Spleen (tissue), 11 donors: ENCODE data around the gene GSE1. TPM values are rescaled to one million over a fixed set of nuclear protein-coding genes. Genes with fewer than 3 reads are reported as not detected.

ENCODE experiments used
- DNase-seq: peaks from one replicate; pipeline ENCODE4 v3.0.0-alpha.2; 2020
- H3K27ac ChIP-seq, 8 donors: fragments of 200-600 bp; sonication (generic) in 7 of 8; 1 replicate in 4 of 8; 2 replicates in 4 of 8; pipeline versions ENCODE4 v1.5.0 to v1.8.0; 2016 to 2021; ENCODE audit warnings: inconsistent platforms in 4 of 8, mild to moderate bottlenecking in 4 of 8, moderate library complexity in 1 of 8
- H3K27me3 ChIP-seq, 7 donors: fragments of 200-600 bp; sonication (generic) in 6 of 7; replicated peaks in 1 of 7; 1 replicate in 4 of 7; 2 replicates in 3 of 7; pipeline versions ENCODE4 v1.5.0 to v1.8.0; 2016 to 2021; ENCODE audit warnings: inconsistent platforms in 3 of 7, mild to moderate bottlenecking in 1 of 7
- H3K36me3 ChIP-seq, 6 donors: fragments of 200-600 bp; sonication (generic) in 5 of 6; 1 replicate in 4 of 6; 2 replicates in 2 of 6; pipeline versions ENCODE4 v1.5.0 to v1.8.0; 2016 to 2021; ENCODE audit warnings: inconsistent platforms in 2 of 6
- H3K4me1 ChIP-seq, 6 donors: fragments of 200-600 bp; sonication (generic) in 5 of 6; 1 replicate in 3 of 6; 2 replicates in 3 of 6; pipeline versions ENCODE4 v1.5.0 to v1.8.0; 2016 to 2021; ENCODE audit warnings: inconsistent platforms in 3 of 6
- H3K4me3 ChIP-seq, 8 donors: fragments of 200-600 bp; sonication (generic) in 7 of 8; 1 replicate in 4 of 8; 2 replicates in 4 of 8; pipeline versions ENCODE4 v1.5.0 to v1.8.0; 2016 to 2021; ENCODE audit warnings: inconsistent platforms in 4 of 8, mild to moderate bottlenecking in 4 of 8, moderate library complexity in 2 of 8
- H3K9me3 ChIP-seq, 8 donors: fragments of 200-600 bp; sonication (generic) in 7 of 8; 1 replicate in 4 of 8; 2 replicates in 4 of 8; pipeline versions ENCODE4 v1.5.0 to v1.8.0; 2016 to 2021; ENCODE audit warnings: inconsistent platforms in 4 of 8
- POLR2A ChIP-seq, 3 donors: fragments of 450-650 bp; IDR thresholded peaks; one replicate each; pipeline ENCODE4 v1.5.1; 2017; ENCODE audit warnings: antibody characterized with exemption in 3 of 3, mild to moderate bottlenecking in 1 of 3
- POLR2AphosphoS5 ChIP-seq, 3 donors: sonication (generic); formaldehyde crosslinking; IDR thresholded peaks; one replicate each; pipeline ENCODE4 v1.5.1; 2017; ENCODE audit warnings: antibody characterized with exemption in 3 of 3
- WGBS, 5 donors: extraction: QIAGEN DNeasy Blood & Tissue Kit in 3 of 5; methylation state at CpG; one replicate each; pipeline versions ENCODE4 v1.1.5 to v1.1.7; 2013 to 2018; 5-methylcytosine and 5-hydroxymethylcytosine counted together
- intact Hi-C: fragments of 100-400 bp; cut with DNase I; formaldehyde crosslinking; loops from one replicate; pipeline ENCODE4 v1.15.0; 2023; ENCODE audit warnings: low total_unique reads
- polyA plus RNA-seq, 3 donors: library from polyadenylated mRNA; stranded (reverse); fragments of 200-250 nt; gene quantifications; one replicate each; pipeline ENCODE4 v1.2.1, GENCODE V29; 2013
- total RNA-seq, 7 donors: library from RNA; depleted of rRNA in 3 of 7; stranded (reverse); fragments of >200 nt in 3 of 7; fragmentation: NEBNext Ultra II Directional in 4 of 7; extraction: Animal tissue kit (Norgen Biotek cat#: 25700) in 4 of 7; gene quantifications; one replicate each; pipeline versions ENCODE4 v1.1.0 to v1.2.1, GENCODE V29; 2016 to 2021
- TF ChIP-seq, protein P1 (sequence below), 11 experiments: fragments of 200-600 bp in 7 of 11; fragments of 450-650 bp in 4 of 11; sonication (generic) in 4 of 11; IDR thresholded peaks in 8 of 11; conservative IDR thresholded peaks in 3 of 11; 1 replicate in 7 of 11; 2 replicates in 4 of 11; pipeline versions ENCODE4 v1.4.0 to v1.8.0; 2016 to 2021; ENCODE audit warnings: antibody characterized with exemption in 11 of 11, inconsistent platforms in 4 of 11, mild to moderate bottlenecking in 1 of 11
- donor health status: healthy with polysubstance abuse.
- donor health status: DM: no; HTN: no; CAD: no; lungs with moderate emphysema.
- donor health status: DM: no; HTN: no; CAD: no.
- donor health status: Bipolar disorder and iron deficiency.
- donor health status: healthy.
- donor health status: DM: no; HTN: no; CAD: no.
- donor health status: DM: yes; HTN: yes; CAD: no.

Gene GSE1
- total and polyA plus RNA-seq, 10 donors, result 7.4 to 121 (median 86.3) TPM

DNA sequence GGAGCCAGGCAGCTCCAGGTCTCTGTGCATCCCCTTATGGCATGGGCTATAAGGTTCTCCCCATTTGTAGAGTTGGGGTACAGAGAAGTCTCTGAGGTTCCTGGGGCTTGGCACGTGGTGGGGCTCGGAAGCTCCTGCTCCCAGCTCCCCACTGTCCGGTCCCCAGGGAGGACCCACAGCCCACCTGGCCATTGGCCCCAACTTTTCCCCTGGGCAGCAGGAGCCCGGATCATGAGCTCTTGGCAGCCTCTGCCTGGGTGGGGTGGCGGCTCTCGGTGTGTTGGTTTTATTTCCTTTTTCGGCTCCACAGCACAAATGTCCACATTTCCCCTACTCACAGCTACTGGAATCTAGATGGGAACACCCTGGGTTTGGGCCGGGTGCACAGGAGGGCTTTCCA lies 30.5 kb downstream of the GSE1 start:
- TF ChIP-seq, protein P1, sequence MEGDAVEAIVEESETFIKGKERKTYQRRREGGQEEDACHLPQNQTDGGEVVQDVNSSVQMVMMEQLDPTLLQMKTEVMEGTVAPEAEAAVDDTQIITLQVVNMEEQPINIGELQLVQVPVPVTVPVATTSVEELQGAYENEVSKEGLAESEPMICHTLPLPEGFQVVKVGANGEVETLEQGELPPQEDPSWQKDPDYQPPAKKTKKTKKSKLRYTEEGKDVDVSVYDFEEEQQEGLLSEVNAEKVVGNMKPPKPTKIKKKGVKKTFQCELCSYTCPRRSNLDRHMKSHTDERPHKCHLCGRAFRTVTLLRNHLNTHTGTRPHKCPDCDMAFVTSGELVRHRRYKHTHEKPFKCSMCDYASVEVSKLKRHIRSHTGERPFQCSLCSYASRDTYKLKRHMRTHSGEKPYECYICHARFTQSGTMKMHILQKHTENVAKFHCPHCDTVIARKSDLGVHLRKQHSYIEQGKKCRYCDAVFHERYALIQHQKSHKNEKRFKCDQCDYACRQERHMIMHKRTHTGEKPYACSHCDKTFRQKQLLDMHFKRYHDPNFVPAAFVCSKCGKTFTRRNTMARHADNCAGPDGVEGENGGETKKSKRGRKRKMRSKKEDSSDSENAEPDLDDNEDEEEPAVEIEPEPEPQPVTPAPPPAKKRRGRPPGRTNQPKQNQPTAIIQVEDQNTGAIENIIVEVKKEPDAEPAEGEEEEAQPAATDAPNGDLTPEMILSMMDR (IDR thresholded peaks at IDR 0.05 in 8 of 11, conservative IDR thresholded peaks at IDR 0.05 in 3 of 11), result no peak
- TF ChIP-seq POLR2A (IDR thresholded peaks at IDR 0.05) (no peak), POLR2AphosphoS5 (IDR thresholded peaks at IDR 0.05) (no peak)
- 69 to 85% (median 73%) methylated on average over 7 to 8 of the region's 8 CpGs for WGBS, 5 donors
- Histone ChIP-seq H3K36me3 (peaks cover 0 to 78% (median 6%) of the 10 kb centered on the region in 6 donors), H3K4me3 (no peak overlapping the region), H3K27ac (no peak overlapping the region), H3K27me3 (no peaks in the 10 kb centered on the region), H3K4me1 (peaks cover 0 to 61% (median 20%) of the 10 kb centered on the region in 6 donors), H3K9me3 (no peaks in the 10 kb centered on the region)
- DNase-seq, result no peak
- intact Hi-C loops, result no loop called here

DNA sequence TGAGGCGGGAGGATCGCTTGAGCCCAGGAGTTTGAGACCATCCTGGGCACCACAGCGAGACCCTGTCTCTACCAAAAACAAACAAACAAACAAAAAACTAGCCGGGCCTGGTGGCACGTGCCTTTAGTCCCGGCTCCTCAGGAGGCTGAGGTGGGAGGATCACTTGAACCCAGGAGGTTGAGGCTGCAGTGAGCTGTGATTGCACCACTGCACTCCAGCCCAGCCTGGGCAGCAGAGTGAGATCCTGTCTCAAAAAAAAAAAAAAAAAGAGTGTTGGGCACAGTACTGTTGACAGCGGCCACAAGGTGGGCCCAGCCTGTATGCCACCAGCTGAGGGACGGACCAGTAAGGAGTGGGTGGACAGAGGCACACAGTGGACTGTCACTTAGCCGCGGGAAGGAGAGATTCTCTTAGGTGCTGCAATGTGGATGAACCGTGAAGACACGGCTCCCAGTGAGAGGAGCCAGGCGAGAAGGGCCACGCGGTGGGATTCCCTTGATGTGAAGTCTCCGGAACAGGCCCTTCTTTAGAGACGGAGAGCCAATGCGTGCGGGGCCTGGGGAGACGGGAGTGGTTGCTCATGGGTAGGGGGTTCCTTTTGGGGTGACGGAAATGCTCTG lies 31.1 kb downstream of the GSE1 start:
- intact Hi-C loops, result no loop called here
- no peak for DNase-seq

DNA sequence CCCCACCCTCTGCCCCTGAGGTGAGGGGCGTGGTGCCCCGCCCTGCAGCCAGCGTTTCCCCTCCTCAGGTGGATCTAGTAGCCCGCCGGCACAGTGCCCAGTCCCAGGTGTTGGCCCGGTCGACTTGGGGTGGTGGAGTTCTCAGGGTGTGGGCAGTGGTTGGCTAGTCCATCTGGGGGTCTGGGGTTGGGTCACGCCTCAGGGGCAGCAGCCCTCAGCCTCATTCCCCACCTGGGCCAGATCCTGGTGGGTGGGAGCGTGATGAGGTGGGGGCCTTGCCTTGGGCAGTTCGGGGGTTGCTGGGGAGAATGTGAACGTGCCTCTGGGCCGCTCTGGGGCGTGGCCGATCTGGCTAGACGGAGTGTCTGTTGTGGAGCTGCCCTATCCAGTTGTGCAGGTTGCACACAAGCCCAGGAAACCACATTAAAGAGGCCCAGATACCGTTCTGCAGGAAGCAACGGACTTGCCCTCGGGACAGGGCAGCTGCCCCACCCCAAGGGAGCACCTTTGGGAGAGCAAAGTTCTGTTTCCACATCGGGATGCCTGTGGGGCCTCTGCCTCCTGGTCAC lies 32.0 kb downstream of the GSE1 start:
- Histone ChIP-seq H3K27ac (no peak overlapping the region), H3K9me3 (no peaks in the 10 kb centered on the region), H3K27me3 (no peaks in the 10 kb centered on the region), H3K4me3 (no peak overlapping the region), H3K4me1 (peaks cover 0 to 52% (median 18%) of the 10 kb centered on the region in 6 donors), H3K36me3 (peaks cover 0 to 78% (median 14%) of the 10 kb centered on the region in 6 donors)
- intact Hi-C loops, result no loop called here
- TF ChIP-seq, protein P1 (IDR thresholded peaks at IDR 0.05 in 8 of 11, conservative IDR thresholded peaks at IDR 0.05 in 3 of 11), result no peak
- TF ChIP-seq POLR2AphosphoS5 (IDR thresholded peaks at IDR 0.05) (peak in 1 of 3 donors; percentile 19), POLR2A (IDR thresholded peaks at IDR 0.05) (no peak)
- DNase-seq, result no peak
- whole genome bisulfite sequencing, 5 donors, result 75 to 88% (median 80%) methylated on average over 12 to 19 of the region's 19 CpGs

More for the DNA sequence above, 31.1 kb downstream of the GSE1 start:
- Histone ChIP-seq H3K4me3 (no peak overlapping the region), H3K36me3 (peaks cover 0 to 78% (median 8%) of the 10 kb centered on the region in 6 donors), H3K9me3 (no peaks in the 10 kb centered on the region), H3K27ac (no peak overlapping the region), H3K4me1 (peaks cover 0 to 56% (median 17%) of the 10 kb centered on the region in 6 donors), H3K27me3 (no peaks in the 10 kb centered on the region)
- WGBS, 5 donors, result 92 to 96% (median 96%) methylated on average over 21 of the region's 21 CpGs
- no peak for TF ChIP-seq POLR2AphosphoS5 (IDR thresholded peaks at IDR 0.05)

DNA sequence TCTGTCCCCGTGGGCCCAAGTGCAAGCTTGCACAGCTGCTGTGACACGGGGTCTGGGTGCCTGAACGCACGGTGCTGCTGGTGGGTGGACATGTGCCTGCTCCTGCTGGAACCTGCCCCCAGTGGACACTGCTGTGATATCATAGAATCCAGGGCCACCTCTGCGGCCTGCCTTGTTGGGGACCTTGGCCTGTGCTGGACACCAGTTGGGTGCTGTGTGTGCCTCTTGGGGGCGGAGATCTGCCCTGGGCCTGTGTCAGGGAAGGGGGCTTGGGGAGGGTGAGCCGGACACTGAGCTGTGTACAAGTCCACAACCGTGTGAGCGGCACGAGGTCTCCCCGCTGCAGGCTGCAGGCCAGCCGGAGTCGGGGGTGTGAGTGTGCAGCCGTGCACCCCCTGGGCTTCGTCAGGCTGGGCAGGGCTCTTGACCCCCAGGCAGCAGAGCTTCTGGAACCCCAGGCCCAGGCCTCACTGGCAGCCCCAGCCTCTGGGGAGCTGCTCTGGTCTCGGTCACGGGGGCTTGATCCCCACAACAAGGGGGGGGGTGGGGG lies 33.3 kb downstream of the GSE1 start:
- Histone ChIP-seq H3K4me1 (peaks cover 0 to 51% (median 18%) of the 10 kb centered on the region in 6 donors), H3K36me3 (peaks cover 0 to 77% (median 18%) of the 10 kb centered on the region in 6 donors), H3K9me3 (no peaks in the 10 kb centered on the region), H3K4me3 (no peak overlapping the region), H3K27ac (no peak overlapping the region), H3K27me3 (no peaks in the 10 kb centered on the region)
- intact Hi-C loops, result no loop called here
- 81 to 92% (median 88%) methylated on average over 2 to 17 of the region's 17 CpGs for WGBS, 5 donors
- no peak for DNase-seq
- peak in 1 of 3 donors; percentile 14 for TF ChIP-seq POLR2AphosphoS5 (IDR thresholded peaks at IDR 0.05)
- TF ChIP-seq, protein P1 (IDR thresholded peaks at IDR 0.05 in 8 of 11, conservative IDR thresholded peaks at IDR 0.05 in 3 of 11), result no peak
